HG03342 (cell line): ENCODE data around the gene SNX21.
A peak's percentile ranks its signal among the peaks of the same experiment; 100 is the strongest.
"Not testable (repeated sequence)": the region's sequence is repeated elsewhere in the genome, so short reads cannot be mapped to it uniquely, and the experiment has no call there.

Source experiments
- ATAC-seq: cut with Tn5 transposase; IDR thresholded peaks from one replicate; pipeline ENCODE4 v1.9.1; 2021; ENCODE audit warnings: mild to moderate bottlenecking, moderate library complexity; ENCODE audit not compliant: unreplicated experiment

SNX21 gene

DNA sequence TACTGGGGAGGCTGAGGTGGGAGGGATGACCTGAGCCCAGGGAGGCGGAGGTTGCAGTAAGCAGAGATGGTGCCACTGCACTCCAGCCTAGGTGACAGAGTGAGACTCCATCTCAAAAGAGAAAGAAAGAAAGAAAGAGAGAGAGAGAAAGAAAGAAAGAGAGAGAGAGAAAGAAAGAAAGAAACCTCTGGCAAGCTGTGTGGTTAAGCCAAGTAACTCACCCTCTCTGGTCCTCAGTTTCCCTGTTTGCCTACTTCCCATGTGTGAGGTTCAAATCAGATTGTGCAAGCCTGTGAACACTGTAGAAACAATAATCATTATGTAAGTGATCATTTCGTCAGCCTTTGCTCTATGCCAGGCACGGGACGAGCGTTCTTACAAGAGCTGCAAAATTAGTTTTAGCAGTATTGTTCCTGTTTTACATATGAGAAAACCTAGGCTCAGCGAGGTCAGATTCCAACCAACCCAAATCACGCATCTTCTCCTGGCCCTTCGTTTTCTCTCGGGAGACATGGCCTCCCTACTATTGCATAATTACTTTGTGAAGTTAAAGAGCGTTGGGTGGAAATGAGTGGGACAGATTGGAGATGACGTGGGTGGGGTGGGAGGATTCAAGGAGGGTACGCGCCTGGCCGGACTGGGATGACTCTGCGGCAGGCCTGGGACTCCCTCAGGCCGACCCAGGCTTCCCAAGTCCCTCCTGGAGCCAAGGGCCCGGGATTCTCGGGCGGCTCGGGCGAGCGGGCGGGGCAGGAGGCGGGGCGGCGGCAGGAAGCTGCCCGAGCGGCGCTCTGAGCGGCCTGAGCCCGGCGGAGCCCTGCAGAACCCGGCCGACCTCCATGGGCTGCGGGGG, at the start of gene SNX21:
SNX21 (plus strand) TSS at position 770 of the 853 bp plus-strand sequence. CDS start 121 bp downstream, outside the sequence.
- no peak for ATAC-seq

GRCh38 chr20:45788351-45788750, 45.2 kb upstream of the SNX21 start:
- no peak for ATAC-seq

DNA sequence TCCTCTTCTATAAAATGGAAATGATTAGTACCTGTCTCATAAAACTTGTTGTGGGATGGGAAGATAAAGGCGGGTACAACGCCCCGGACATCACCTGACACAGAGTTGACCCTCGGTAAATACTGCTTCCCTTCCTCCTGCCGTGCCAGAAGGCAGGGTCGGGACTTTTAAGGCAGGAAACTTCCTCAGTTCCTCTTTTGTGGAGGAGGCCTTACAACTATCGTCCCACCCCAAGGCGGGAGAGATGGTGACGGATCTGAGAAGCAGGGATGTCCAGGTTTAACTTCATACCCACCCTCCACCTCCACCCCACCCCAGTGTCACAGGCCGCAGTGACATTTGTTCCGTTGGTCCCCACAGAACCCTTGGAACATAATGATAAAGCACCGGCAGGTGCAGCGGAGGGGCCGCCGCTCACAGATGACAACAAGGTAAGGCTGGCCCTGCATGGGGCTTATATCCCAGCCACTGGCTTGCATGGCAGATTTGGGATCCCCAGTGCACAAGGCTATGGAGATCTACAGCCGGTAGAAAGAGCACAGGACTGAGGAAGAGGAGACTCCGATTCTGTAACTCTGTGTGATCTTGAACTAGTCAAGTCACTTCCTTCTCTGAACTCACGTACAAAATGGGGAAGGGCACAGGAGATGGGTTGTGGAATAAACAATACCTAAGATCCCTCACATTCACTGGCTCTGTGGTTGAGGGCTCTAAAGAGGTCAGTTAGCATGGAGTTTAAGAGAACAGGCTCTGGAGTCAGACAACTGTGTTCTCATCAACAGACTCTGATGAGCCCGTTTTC, 41.1 kb upstream of the SNX21 start:
- ATAC-seq = no peak

- no peak for ATAC-seq
Observed at GRCh38 chr20:45796337-45797065, 37.1 kb upstream of the SNX21 start.

GRCh38 chr20:45797510-45797909, 36.1 kb upstream of the SNX21 start:
- not testable (repeated sequence) for ATAC-seq

DNA sequence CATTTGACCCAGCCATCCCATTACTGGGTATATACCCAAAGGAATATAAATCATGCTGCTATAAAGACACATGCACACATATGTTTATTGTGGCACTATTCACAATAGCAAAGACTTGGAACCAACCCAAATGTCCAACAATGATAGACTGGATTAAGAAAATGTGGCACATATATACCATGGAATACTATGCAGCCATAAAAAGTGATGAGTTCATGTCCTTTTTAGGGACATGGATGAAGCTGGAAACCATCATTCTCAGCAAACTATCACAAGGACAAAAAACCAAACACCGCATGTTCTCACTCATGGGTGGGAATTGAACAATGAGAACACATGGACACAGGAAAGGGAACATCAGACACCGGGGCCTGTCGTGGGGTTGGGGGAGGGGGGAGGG, 35.6 kb upstream of the SNX21 start:
- not testable (repeated sequence) for ATAC-seq

GRCh38 chr20:45798935-45799642, 34.5 kb upstream of the SNX21 start:
- no peak for ATAC-seq

DNA sequence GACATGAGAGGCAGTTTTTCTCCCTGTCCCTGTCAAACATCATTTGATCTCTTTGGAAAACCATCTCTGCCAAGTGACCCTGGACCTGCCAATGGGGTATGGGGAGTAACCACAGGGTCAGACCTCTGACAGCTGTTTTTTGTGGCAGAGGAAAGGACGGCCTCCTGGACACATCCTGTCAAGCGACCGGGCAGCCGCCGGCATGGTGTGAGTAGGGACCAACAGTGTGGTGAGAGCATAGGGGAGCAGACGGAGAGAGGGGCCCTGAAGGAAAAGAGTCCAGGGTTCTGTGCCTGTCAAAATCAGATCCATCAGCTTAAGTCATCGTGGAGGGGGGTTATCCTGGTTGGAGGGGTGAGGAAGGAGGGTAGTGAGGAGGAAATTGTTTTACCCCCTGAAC, 31.7 kb upstream of the SNX21 start:
- ATAC-seq = no peak

DNA sequence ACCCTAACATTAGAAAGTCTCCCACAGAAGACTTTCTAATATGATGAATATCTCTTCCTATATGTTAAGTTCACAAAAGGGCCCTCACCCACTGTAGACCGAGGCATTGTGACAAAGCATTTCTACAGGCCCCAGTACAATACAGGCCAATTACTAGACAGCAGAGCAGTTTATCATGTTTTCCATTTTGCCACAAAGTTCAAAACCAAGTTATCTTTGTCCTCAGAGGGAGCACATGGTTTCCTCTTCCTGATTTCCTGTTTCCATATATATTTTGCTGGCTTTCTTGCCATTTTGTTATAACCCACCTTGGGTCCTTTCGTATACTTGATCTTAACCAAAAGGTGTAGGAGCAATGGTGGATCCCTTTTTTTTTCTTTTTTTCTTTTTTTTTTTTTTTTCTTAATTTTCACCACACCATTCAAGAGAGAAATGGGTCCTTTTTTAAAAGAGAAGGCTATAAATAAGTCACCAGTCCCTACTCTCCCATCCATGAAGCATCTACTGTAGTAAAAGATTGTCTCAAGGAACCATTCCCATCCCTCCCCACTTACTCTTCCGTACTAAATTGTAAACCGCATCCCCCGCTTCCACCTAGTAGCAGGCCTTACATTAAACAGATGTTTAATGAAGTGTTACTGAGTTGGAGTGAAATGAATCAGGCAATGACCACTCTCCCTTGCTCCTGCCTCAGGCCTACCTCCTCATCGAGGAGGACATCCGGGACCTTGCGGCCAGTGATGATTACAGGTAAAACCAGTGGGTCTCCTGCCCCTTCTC, 23.2 kb upstream of the SNX21 start:
- no peak for ATAC-seq

- peak; percentile 96 for ATAC-seq
Observed at GRCh38 chr20:45812157-45813005, 21.2 kb upstream of the SNX21 start, which contains the start of gene UBE2C. Gene UBE2C, plus strand, starts transcription at chr20:45812644. Its CDS starts 52 bp downstream, at chr20:45812696.

DNA sequence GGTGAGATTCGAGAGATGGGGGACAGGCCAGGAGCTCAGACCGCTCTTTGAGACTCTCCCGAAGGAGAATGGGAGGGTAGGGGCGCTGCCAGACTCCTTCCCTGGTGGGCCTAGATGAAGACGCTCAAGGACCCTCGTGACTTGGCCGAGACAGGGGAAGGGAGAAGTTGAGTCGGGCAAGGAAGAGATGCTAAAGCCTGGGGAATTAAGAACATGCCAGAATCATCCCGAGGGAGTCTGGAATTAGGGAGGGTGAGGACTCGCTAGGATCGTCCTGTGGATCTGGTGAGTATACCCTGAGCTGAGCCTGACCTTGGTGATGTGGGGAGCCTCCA, 20.6 kb upstream of the SNX21 start:
- peak; percentile 2 for ATAC-seq

GRCh38 chr20:45813489-45813888, 20.1 kb upstream of the SNX21 start:
- ATAC-seq = no peak

DNA sequence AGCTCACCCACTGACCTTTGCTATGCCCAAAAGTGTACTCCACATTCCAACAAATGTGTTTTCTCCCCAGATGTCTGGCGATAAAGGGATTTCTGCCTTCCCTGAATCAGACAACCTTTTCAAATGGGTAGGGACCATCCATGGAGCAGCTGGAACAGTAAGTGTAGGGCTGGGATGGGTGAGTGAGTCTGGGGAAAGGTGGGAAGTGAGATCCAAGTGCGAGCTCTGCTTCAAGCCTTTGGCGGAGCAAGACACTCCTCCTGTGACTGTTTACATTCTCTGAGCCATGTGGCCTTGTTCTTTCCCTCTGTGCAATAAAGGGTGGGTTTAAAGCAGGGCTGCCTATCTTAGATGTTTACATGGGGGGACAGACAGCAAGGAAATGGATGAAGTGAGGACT, 19.3 kb upstream of the SNX21 start:
- ATAC-seq = no peak

DNA sequence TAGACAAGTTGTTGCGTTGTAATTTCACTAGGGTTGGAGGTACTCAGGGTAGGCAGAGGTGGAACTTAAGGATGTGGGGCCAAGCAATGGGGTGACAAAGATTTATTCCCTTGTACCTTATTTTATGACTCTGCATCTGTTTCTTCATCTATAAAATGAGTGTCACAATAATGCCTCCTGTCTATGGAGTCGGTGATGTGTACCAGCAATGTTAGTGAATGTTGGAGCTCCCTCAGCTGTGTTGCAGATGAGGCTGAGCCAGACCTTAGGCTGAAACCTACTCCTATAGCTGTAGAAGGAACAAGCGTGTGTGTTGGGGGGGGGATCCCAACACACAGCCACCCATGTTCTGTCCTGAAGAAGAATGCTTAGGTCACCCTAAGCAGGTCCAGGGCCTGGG, 16.6 kb upstream of the SNX21 start:
- no peak for ATAC-seq

- no peak for ATAC-seq
Observed at GRCh38 chr20:45817376-45818194, 16.0 kb upstream of the SNX21 start.

DNA sequence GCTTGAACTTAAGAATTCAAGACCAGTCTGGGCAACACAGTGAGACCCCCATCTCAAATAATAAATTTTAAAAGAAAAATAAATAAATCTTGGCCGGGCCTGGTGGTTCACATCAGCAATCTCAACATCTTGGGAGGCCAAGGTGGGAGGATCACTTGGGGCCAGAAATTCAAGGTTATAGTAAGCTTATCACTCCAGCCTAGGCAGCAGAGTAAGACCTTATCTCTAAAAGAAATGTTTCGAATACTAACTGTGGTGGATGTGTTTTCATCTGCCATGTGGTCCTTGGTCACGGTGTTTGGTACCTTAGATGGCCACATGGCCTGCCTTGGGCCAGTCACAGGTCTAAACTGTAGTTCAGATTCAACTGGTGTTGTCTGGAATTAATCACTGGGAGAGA, 15.4 kb upstream of the SNX21 start:
- ATAC-seq = no peak

DNA sequence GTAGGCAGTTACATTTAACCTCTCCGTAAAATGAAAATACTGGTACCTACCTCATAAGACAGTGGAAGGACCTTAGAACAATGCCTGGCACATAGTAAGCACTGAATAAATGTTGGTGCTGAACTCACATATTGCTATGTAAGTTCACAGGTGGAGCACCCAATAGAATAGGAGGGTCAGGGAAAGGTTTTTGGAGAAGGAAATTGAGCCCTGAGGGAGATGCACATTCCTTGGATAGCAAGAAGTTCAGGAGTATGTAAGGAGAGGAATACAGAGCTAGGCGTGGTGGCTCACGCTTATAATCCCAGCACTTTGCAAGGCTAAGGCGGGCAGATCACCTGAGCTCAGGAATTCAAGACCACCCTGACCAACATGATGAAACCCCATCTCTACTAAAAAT, 14.1 kb upstream of the SNX21 start:
- ATAC-seq = no peak

GRCh38 chr20:45821947-45822346, 11.7 kb upstream of the SNX21 start:
- ATAC-seq = no peak
